HG03565 (cell line): ENCODE measurements around the gene HPCAL1.

Source experiments
- ATAC-seq: cut with Tn5 transposase; IDR thresholded peaks from one replicate; pipeline ENCODE4 v1.9.1; 2021; ENCODE audit warnings: mild to moderate bottlenecking, moderate library complexity; ENCODE audit not compliant: unreplicated experiment

The HPCAL1 gene

DNA sequence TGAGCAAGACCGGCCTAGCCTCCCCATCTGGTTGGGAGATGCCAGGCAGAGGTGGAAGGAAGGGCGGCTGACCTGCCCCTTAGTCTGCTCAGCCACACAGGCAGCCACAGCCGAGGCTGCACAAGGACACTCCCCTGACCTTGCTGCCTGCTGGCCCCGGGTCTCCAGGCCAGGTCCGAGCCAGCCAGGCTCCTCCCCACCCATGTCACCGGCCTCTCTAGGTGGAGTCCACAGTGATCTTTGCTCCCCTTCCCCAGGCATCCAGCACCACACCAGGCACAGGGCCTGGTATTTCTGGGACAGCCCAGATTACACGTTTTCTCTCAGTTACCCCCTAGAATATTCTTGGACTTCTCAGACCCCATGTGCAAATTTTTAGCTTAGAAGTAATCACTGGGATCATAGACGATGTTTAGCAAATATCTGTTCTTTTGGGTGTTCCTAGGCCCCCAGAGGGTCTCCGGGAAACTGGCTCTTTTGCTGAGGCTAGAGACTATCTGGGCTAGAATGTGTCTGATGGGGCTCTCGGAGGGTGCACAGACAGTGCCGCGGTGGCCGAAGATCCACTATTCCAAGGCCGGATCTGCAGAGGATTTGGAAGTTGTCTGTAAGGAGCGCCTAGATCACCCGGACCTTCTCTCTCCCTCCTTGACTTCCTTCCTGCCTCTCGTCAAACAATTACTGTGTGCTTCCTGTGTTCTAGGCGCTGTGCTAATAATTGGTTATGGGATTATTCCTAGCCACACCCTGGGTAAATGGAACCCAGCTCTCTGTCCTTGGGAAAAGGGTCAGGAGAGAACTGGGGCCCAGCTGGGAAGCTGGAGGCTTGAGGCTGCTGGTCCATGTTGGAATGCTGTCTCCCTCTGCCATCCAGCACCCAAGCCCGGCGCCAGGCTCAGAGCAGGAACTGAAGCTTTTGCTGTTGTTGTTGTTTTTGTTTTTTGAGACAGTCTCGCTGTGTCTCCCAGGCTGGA is 98.6 kb downstream of the HPCAL1 start:
- ATAC-seq: no peak

DNA sequence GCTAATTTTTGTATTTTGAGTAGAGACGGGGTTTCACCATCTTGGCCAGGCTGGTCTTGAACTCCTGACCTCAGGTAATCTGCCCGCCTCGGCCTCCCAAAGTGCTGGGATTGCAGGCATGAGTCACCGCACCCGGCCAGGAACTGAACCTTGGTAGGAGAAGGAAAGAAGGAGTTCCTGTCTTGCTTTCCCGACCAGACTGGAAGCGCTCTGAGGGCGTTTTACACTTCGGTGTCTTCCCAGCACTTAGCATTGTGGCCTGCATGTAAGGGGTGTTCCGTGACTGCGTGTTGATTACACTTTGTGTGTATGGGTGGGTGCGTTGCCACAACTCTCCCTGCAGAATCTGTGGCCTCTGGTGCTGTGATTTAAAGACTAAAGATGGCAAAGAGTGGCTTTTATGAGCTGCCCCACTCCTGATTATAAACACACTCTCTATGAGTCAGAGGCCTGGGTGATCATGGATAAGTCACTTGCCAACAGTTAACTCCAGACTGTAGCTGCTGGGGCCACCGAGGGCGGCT is 99.4 kb downstream of the HPCAL1 start:
- no peak for ATAC-seq

DNA sequence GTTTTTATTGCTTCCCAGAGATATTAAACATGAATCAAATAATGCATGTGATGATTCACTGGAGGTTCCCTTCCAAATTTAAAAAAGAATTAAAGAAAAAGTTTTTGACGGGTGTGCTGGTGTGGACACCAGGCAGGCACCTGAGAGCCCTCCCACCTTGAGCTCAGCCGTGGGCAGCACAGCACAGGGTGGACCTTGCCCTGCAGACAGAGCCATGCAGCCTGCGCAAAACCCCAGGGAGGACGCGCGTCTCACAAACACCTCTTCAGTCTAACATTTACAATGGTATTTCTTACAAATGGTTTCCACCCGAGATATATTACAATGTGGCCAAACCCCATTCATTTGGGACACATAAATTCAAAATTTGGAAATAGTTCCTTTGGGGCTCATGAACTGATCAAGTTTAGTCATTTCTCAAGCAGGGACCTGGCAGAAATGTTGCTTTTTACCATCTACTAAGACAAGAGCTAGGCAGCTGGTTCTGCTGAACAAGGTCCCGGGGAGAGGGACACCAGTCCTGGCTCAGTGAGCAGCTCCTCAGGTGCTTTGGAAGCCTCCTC is 100.0 kb downstream of the HPCAL1 start:
- no peak for ATAC-seq

DNA sequence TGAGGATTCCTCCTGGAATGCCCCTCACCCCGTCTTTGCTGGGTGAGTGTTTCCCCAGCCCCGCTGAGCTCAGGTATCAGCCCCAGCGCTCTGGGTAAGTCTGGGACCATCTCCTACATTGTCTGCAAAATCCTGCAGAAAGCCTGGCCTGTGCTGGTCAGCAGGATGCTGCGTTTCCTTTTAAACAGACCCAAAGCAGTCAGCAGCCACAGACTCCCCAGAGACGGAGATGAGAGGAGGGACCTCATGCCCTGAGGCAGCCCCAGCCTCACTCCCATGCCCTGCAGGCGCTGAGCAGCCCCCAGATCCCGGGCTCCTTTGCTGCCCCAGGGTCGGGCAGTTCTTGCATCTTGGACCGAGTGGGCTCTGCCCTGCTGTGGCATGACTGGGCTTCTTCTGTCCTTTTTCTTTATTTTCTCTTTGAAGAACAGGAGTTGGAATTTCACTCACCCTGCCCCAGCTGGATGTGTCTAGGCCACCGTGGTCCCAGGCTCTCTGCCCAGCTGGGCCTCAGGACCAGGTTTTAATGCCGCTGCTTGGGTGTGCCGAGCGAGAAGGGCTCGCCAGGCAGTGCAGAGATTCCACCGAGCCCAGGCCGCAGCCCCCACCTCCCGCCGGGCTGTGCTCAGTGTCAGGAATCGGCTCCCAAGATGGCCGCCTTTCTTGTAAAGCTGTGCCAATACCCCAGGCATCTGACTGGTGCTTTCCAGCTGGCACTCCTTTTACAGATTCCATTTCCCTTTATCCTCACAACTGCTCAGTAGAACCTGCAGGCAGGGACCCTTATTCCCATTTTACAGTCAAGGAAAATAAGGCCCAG is 101.8 kb downstream of the HPCAL1 start:
- no peak for ATAC-seq

DNA sequence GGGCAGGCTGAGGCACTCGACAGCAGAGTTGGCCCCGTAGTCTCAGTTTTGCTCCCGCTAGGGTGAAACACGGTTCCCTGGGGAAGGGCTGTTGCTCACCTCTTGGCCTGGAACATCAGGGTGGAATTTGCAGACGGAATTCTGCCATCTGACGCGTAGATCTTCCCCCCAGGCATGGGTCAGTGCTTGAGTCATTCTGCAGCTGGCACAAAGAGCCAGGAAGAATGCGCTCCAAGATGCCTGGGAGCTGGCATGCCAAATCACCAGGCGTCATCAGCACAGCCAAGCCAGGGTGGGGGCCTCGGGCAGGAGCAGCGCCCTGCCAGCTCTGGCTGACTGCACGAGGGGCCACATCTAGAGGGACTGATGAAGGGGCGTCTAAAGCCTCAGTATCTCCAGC is 102.7 kb downstream of the HPCAL1 start:
- no peak for ATAC-seq

DNA sequence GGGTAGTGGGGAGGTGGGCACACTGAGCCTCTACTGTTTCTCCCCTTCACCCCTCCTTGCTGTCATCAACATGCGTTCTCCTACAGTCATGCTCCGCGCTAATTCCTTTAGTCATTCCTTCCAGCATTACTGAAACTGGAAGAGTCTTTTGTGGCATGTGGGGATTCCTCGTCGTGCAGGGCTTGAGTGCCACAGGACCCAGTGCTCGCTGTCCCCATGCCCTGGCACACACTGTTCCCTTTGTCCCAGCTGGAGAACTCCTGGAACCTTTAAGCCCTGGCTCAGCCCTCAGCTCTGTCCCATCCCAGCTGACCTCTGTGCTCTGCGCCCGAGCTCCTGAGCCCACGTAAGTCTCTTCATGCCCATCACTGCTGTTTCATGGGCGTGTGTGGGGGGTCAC is 103.3 kb downstream of the HPCAL1 start:
- no peak for ATAC-seq

DNA sequence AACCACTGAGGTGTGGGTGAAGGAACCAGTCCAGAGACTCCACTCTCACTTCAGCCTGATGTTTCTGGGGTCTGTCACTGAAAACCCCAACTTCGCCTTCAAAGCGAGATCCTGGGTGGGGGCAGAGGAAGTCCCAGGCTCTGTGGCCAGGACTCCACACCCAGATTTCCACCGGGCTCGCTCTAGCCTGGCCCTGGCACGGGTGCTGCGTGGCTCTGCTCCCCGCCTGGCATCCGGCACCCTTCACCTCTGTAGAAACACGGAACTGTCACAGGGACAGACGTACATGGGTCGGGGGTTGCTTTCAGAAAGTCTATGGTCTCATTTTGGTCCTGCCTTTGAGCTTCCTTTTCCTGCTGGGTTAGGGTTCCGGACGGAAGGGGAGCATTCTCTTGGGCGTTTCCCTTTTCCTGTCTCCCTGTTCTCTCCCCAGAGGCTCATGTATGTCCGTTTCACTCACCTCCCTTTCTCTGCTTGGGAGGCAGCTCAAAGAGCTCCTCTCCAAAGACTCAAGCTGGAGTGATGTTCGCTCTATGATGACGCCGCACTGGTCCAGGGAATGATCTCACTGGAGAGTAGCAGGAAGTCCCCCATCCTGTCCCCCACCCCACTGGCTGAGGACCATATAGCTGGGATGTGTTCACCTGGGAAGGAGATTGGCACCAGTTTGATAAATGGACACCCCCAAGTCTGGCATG is 103.9 kb downstream of the HPCAL1 start:
- no peak for ATAC-seq

DNA sequence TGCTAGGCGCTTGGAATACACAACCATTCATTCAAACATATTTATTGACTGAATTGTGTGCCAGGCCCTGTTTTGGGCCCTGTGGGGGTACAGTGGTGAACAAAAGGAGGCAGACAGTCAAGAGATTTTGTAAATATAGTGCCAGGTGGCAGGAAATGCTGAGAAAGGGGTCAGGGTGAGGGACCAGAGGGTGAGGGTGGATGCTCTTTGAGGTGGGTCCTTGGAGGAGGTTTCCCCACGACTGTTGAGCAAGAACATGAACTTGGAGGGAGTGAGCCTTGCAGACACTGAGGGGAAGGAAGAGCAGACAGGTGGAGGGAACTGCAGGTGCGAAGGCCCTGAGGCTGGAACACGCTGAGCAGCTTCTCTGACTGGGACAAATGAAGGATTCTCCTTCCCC is 104.7 kb downstream of the HPCAL1 start:
- ATAC-seq: no peak

DNA sequence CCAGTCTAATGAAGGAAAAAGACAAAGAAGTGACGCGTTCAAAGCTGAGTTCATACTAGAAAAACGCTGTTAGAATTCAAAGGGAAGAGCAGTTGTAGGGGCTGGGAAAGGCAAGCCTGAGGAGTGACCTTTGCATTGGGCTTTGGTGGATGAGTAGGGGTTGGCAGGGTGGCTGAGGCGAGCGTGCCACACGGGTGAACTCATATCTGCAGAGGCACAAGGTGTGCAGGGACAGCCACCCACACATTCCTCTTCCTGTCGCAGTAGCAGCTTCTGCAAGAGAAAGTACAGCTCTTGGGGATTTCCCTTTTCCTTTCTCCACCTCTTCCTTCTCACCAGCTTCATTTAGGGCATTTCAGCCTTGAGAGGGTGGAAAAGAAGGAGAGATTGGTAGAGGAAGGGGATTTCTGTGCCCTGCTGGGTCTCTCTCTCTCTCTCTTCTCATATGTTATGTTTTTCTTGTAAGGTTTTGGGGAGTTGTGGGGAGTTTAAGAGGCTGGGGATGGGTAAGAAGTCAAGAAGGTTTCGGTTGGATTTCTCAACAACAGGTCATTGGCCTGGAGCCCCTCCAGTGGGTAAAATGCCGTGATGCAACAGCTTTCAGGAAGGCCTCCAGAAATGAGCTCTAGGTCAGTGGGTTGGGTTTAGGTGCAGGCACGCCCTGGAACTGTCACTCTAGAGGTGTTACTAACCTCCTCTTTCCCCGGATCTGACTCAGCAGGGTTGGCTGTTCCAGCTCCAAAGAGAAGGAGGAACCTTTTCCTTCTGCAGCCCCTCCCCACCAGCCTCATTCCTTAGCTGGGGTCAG is 105.3 kb downstream of the HPCAL1 start:
- ATAC-seq: no peak

DNA sequence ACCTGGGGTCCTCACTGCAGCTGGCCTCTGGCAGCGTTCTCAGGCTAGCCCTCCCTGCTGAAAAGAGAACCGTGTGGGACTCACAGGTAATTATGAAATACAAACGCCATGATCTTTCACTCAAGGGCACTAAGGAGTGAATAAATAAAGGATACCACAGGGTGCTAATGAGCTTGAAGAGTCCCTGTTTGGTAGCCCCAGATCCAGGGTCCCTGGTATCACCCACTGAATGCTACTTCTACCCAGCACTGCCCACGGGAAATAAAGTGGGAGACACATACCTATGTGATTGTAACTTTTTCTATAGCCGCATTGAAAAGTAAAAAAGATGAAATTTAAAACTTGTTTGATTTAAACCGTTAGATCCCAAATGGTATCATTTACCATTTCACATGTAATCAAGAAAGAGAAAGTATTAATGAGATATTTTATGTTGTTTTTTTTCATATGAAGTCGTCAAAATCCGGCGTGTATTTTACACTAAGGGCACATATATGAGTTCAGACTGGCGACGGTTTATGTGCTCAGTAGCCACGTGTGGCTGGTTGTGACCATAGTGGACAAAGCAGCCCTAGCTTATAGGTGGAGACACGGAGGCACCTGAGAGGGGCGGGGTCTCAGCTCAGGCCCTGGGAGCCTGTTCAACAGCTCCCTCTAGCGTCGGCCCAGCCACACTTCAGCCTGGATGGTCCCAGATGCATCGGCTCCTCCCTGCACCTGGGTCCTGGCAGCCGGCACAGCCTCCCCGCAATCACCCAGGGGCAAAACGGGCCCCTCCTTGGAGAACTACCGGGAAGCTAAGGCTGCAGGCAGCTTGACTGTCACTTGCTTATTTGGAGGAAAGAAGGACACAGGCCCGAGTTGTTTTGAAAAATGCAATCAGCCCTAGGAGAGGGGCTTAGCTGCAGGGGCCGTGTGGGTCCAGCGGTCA is 106.2 kb downstream of the HPCAL1 start:
- peak; percentile 41 for ATAC-seq

DNA sequence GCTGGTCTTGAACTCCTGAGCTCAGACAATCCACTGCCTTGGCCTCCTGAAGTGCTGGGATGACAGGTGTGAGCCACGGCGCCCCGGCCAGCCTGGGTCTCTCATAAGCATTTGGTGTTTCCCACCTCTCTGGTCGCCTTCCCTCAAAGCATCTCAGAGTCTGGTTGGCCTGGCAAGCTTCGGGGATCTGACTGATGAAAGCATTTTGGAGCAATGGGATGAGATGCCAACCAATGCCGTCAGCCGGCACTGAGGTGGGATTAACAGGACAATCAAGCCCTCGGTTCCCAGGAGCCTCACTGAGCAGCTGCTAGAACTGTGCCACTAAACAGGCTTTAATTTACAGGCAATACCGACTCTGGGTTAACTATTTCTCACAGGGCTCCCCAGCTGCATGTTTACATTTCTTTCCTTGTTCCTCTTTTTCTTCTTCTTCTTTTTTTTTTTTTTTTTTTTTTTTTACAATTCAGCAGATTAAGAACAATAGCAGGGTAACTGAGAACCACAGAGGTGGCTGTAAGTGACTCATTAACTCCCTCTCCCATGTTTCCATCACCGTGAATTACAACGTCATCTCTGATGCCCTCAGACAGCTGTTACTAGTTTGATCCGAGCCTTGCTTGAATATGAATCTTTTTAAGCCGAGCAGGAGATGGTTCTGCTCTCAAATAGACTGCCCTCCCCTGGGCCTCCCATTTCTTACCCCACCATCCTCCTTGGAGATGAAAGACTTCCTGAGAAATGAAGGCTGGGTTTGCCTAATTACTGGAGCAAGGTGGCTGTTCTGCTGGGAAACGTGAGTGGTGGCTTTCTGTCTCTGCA is 107.5 kb downstream of the HPCAL1 start:
- peak; percentile 61 for ATAC-seq

DNA sequence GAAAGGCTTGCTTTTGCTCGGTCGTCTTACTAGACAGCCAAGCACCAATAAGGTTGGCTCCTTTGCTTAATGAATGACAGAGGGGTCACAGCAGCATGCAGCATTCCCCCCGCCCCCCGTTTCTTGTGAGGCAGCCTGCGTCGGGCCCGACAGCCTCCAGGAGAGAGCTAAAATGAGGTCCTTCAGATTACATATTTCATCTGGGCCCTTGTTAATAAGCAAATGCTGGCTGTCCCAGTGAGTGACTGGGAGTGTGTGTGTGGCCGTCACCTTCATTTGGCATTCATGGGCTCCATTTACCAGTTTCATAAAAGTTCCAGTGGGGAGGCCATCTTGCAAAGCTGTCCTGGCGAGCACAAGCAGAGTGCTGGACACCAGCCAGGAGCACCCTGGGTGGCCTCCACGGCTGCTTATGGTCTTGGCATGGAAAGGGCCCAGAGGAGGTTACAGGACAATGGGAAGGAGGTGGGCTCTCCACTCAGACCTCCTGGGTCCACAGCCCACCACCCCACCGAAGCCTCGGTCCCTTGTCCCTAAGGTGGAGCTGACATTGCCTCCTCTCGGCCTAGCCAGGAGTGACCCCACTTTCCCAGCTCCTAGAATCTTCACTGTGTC is 108.2 kb downstream of the HPCAL1 start:
- ATAC-seq: no peak

DNA sequence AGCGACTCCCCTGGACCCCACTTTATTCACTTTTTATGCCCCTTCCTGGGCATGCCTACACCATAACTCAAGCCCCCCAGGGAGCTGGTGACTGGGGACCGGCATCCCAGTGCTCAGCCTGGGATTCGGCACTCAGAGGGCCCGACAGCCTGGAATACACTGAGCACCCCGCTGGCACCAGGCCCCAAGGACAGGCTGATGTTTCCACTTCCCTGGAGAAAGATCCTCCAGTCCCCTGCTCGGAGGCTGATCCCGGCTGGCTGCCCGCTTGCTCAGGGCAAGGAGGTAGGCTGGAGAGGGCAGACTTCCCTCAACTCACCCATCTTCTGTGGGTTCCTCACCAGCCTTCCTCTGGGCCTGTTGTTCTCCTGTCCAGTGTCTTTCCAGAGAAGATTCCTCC is 108.9 kb downstream of the HPCAL1 start:
- no peak for ATAC-seq

DNA sequence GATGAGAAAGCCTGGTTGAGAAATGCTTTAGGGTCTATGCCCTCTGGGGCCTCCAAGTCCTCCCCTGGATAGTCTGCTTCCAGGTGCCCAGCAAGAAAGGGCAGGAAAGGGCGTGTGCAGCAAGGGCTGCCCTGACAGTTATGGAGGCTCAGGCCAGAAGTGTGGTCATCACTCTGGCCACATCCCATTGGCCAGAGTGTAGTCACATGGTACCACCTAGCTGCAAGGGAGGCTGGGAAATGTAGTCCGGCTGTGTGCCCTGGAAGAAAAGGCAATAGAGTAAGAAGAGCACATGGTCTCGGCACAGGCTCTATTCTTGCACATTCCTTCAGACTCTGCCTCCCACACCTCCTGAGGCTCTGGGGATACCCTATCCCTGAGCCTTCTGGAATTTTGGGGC is 109.7 kb downstream of the HPCAL1 start:
- ATAC-seq: peak; percentile 26

DNA sequence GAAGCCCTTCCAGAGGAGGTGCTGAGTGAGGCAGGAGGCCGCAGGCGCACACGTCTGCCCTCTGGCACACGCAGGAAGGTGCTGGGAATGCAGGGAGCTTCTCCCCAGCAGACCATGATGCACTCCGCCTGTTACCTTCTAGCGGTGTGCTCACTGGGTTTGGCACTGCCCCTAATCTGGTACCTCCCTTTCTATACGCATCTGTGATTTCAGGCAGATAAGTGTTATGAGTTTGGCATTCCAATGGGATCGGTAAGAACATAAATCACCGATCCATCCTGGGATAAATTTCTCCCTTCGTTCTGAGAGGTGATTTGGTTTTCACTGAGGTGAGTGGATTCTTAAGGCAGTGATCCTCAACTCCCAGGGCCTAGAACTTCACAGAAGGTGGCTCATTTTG is 110.8 kb downstream of the HPCAL1 start:
- ATAC-seq: no peak

DNA sequence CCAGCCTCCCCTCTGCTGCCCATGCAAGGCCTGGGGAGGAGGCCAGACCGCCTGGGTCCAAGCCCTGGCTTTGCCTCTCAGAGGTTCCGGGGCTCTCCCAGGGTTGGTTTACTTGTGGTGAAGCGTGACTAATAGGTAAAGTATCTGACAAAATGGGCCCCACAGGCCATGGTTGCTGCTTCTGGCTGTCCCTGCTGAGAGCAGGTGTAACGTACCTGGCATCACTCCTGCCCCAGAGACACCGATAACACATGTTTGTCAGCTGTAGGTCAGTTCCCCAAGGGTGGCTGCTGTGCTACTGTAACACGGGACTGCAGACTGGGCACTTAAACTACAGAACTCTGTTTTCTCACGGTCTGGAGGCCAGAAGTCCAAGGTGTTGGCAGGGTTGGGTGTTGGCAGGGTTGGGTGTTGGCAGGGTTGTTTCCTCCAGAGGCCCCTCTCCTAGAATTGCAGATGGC is 111.3 kb downstream of the HPCAL1 start:
- no peak for ATAC-seq

DNA sequence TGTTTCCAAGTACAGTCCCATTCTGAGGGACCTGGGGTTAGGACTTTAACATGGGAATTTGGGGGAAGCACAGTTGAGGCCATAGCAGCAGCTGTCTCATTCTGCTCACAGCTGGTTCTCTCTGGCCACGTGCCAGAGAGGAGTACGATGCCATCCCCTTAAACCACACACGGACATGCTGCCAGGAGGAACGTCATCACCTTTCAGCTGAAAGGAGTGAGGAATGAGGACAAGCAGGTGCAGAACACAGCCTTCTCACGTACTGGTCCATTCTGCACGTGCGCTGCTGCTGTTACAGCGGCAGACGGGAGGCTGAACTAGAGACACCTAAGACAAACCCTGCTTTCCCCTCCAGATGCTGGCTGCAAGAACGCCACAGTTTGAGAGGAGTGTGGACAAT is 111.9 kb downstream of the HPCAL1 start:
- no peak for ATAC-seq
